Stimulated activated CD4-positive, alpha-beta T cell treated with anti-CD3 and anti-CD28 coated beads, Interleukin-1b, Interleukin-23, amount 100 ng/mL, for 4 hours (primary cell): ENCODE measurements around the gene NTSR2.

Experiments used
- DNase-seq, 2 donors: peaks; one replicate each; pipeline ENCODE4 v3.0.0-alpha.2; 2020; ENCODE audit warnings: low read depth in 2 of 2

Gene NTSR2

GRCh38 chr2:11657646-11658045 is 12.3 kb downstream of the NTSR2 start:
- no peak for DNase-seq

GRCh38 chr2:11657195-11657594 is 12.8 kb downstream of the NTSR2 start:
- DNase-seq: no peak

- no peak for DNase-seq
Observed at GRCh38 chr2:11656671-11657101, 13.3 kb downstream of the NTSR2 start.

- DNase-seq: no peak
Observed at GRCh38 chr2:11656252-11656651, 13.7 kb downstream of the NTSR2 start.

- DNase-seq: no peak
Observed at GRCh38 chr2:11655495-11655894, 14.5 kb downstream of the NTSR2 start.

GRCh38 chr2:11652553-11652952 is 17.4 kb downstream of the NTSR2 start:
- DNase-seq: no peak

- DNase-seq: no peak
Observed at GRCh38 chr2:11651856-11652548, 18.0 kb downstream of the NTSR2 start.

- no peak for DNase-seq
Observed at GRCh38 chr2:11649093-11649492, 20.9 kb downstream of the NTSR2 start.

- DNase-seq: no peak
Observed at GRCh38 chr2:11647834-11648600, 22.0 kb downstream of the NTSR2 start.

GRCh38 chr2:11646530-11646929 is 23.5 kb downstream of the NTSR2 start:
- no peak for DNase-seq

- DNase-seq: no peak
Observed at GRCh38 chr2:11644293-11644692, 25.7 kb downstream of the NTSR2 start.

GRCh38 chr2:11642972-11643371 is 27.0 kb downstream of the NTSR2 start:
- no peak for DNase-seq

- no peak for DNase-seq
Observed at GRCh38 chr2:11640132-11640531, 29.9 kb downstream of the NTSR2 start.

- DNase-seq: no peak
Observed at GRCh38 chr2:11639503-11639902, 30.5 kb downstream of the NTSR2 start.

GRCh38 chr2:11637546-11637945 is 32.4 kb downstream of the NTSR2 start:
- DNase-seq: no peak

GRCh38 chr2:11636593-11637295 is 33.3 kb downstream of the NTSR2 start:
- DNase-seq: no peak

GRCh38 chr2:11635141-11635540 is 34.9 kb downstream of the NTSR2 start:
- DNase-seq: no peak

- DNase-seq: no peak
Observed at GRCh38 chr2:11634584-11634983, 35.4 kb downstream of the NTSR2 start.

- no peak for DNase-seq
Observed at GRCh38 chr2:11633923-11634478, 36.0 kb downstream of the NTSR2 start.

- DNase-seq: no peak
Observed at GRCh38 chr2:11631462-11631861, 38.5 kb downstream of the NTSR2 start.

- no peak for DNase-seq
Observed at GRCh38 chr2:11630855-11631254, 39.1 kb downstream of the NTSR2 start.

GRCh38 chr2:11629851-11630250 is 40.1 kb downstream of the NTSR2 start:
- DNase-seq: no peak
